Dermis blood vessel endothelial cell (primary cell): Measurements from ENCODE around the gene CD99L2. TPM values are rescaled to one million over a fixed set of nuclear protein-coding genes. Genes with fewer than 3 reads are reported as not detected.
A peak's percentile ranks its signal among the peaks of the same experiment; 100 is the strongest.

Source experiments
- DNase-seq: peaks from one replicate; pipeline ENCODE4 v3.0.0; 2010
- total RNA-seq: library from RNA; depleted of rRNA; stranded (reverse); fragments of >200 nt; gene quantifications from 2 replicates; pipeline ENCODE4 v1.2.3, GENCODE V29; 2014

Gene CD99L2
- 31.1 and 39.0 TPM in 2 replicates for total RNA-seq

- DNase-seq: peak; percentile 87
Observed at GRCh38 chrX:150898343-150899190, at the start of gene CD99L2. Gene CD99L2 (minus strand): TSS chrX:150898668. CDS start chrX:150898588, 80 bp downstream.

- DNase-seq: no peak
Observed at GRCh38 chrX:150944233-150944632, 45.8 kb upstream of the CD99L2 start.

GRCh38 chrX:150942942-150943594 is 44.6 kb upstream of the CD99L2 start:
- no peak for DNase-seq

GRCh38 chrX:150941580-150941979 is 43.1 kb upstream of the CD99L2 start:
- no peak for DNase-seq

- no peak for DNase-seq
Observed at GRCh38 chrX:150940844-150941495, 42.5 kb upstream of the CD99L2 start.

GRCh38 chrX:150936556-150936955 is 38.1 kb upstream of the CD99L2 start:
- DNase-seq: no peak

- DNase-seq: no peak
Observed at GRCh38 chrX:150935467-150935866, 37.0 kb upstream of the CD99L2 start.

- DNase-seq: no peak
Observed at GRCh38 chrX:150934453-150934852, 36.0 kb upstream of the CD99L2 start.

GRCh38 chrX:150933945-150934350 is 35.5 kb upstream of the CD99L2 start:
- DNase-seq: no peak

- DNase-seq: no peak
Observed at GRCh38 chrX:150929058-150929457, 30.6 kb upstream of the CD99L2 start.

- DNase-seq: no peak
Observed at GRCh38 chrX:150926791-150927190, 28.3 kb upstream of the CD99L2 start.

- DNase-seq: no peak
Observed at GRCh38 chrX:150926304-150926703, 27.8 kb upstream of the CD99L2 start.

- no peak for DNase-seq
Observed at GRCh38 chrX:150919401-150919800, 20.9 kb upstream of the CD99L2 start.

GRCh38 chrX:150913511-150913910 is 15.0 kb upstream of the CD99L2 start:
- no peak for DNase-seq

GRCh38 chrX:150907474-150907873 is 9.0 kb upstream of the CD99L2 start:
- DNase-seq: no peak

GRCh38 chrX:150906694-150907093 is 8.2 kb upstream of the CD99L2 start:
- DNase-seq: no peak

GRCh38 chrX:150905293-150905692 is 6.8 kb upstream of the CD99L2 start:
- no peak for DNase-seq

- DNase-seq: no peak
Observed at GRCh38 chrX:150903110-150903508, 4.6 kb upstream of the CD99L2 start.

- no peak for DNase-seq
Observed at GRCh38 chrX:150902434-150903109, 4.1 kb upstream of the CD99L2 start.

GRCh38 chrX:150899191-150899757 is 806 bp upstream of the CD99L2 start:
- peak; percentile 33 for DNase-seq

- DNase-seq: peak; percentile 73
Observed at GRCh38 chrX:150897421-150898320, 797 bp downstream of the CD99L2 start.
